Effector memory CD8-positive, alpha-beta T cell (primary cell): ENCODE results near the gene DLX2.

Source experiments
- ATAC-seq: fragments of 150-1000 bp; cut with Tn5 transposase; replicated peaks from 2 replicates; pipeline ENCODE4 v1.10.0; 2021; ENCODE audit warnings: mild to moderate bottlenecking, moderate library complexity
- DNase-seq, 3 experiments: peaks; one replicate each; pipeline ENCODE4 v3.0.0; 2021
- H3K27ac Mint-ChIP-seq, 2 donors: one replicate each; pipeline ENCODE4 v1.8.0; 2022; ENCODE audit warnings: mild to moderate bottlenecking in 2 of 2, mixed read lengths in 2 of 2, moderate library complexity in 2 of 2
- H3K27me3 Mint-ChIP-seq, 2 donors: one replicate each; pipeline ENCODE4 v1.8.0; 2022; ENCODE audit warnings: mixed read lengths in 2 of 2
- H3K36me3 Mint-ChIP-seq: one replicate; pipeline ENCODE4 v1.8.0; 2022; ENCODE audit warnings: mild to moderate bottlenecking, moderate library complexity, mixed read lengths; ENCODE audit not compliant: insufficient read depth
- H3K4me1 Mint-ChIP-seq, 2 donors: one replicate each; pipeline ENCODE4 v1.8.0; 2022; ENCODE audit warnings: low read depth in 2 of 2, mixed read lengths in 2 of 2
- H3K4me3 Mint-ChIP-seq, 2 donors: one replicate each; pipeline ENCODE4 v1.8.0; 2022; ENCODE audit warnings: mild to moderate bottlenecking in 2 of 2, mixed read lengths in 2 of 2, moderate library complexity in 2 of 2
- H3K9me3 Mint-ChIP-seq, 2 donors: one replicate each; pipeline ENCODE4 v1.8.0; 2022; ENCODE audit warnings: mixed read lengths in 2 of 2

DLX2 gene

GRCh38 chr2:172101821-172102390 lies 794 bp downstream of the DLX2 start:
- Mint-ChIP-seq H3K27me3 (peaks cover 66 to 84% of the 10 kb centered on the region in 2 donors), H3K9me3 (no peaks in the 10 kb centered on the region), H3K27ac (peak overlapping the region; percentile 75 to 89), H3K4me3 (peak overlapping the region; percentile 82 to 91), H3K4me1 (peaks cover 41% of the 10 kb centered on the region in 2 donors), H3K36me3 (peaks cover 57% of the 10 kb centered on the region)
- DNase-seq (no peak), ATAC-seq (peak; percentile 30)

GRCh38 chr2:172100935-172101820 lies 1.5 kb downstream of the DLX2 start:
- no peak for ATAC-seq

DNA sequence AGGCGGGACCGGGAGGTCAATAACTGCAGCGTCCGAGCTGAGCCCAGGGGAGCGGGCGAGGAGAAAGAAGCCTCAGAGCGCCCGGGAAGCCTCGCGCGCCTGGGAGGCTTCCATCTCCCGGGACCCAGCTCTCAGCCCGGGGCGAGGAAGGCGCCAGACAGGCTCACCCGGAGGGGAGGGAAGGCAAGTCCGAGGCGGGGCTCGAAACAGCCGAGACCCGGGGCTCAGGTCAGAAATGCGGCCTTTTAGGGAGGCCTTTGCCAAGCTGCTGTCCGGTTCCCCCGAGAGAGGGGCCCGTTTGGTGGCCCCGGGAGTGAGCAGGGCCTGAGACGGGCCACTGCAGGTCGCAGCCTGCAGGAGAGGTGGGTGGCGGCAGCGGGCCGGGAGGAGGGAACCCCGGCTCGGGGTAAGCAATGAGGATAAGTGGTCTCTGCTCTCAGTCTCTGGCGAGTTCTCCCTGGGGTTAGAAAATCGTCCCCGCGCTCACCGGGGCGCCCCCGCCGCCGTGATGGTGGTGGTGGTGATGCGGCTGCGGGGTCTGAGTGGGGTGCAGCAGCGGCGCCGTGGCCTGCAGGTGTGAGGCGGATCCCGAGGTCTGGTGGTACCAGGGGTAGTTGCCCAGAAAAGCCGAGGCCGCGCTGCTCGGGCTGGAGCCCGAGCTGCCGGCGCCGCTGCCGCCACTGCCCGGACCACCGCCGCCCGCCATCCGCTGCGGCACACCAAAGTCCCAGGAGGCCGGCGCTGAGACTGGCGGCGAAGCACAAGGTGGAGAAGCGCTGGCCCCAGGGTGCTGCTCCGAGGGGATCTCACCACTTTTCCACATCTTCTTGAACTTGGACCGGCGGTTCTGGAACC lies 2.4 kb downstream of the DLX2 start:
- DNase-seq (no peak), ATAC-seq (no peak)
- Mint-ChIP-seq H3K9me3 (no peaks in the 10 kb centered on the region), H3K27ac (no peak overlapping the region), H3K27me3 (peaks cover 67 to 84% of the 10 kb centered on the region in 2 donors), H3K4me3 (peak overlapping the region; percentile 82 to 91), H3K4me1 (peaks cover 45 to 55% of the 10 kb centered on the region in 2 donors), H3K36me3 (peaks cover 57% of the 10 kb centered on the region)

More at GRCh38 chr2:172100935-172101820, 1.5 kb downstream of the DLX2 start:
- Mint-ChIP-seq H3K36me3 (peaks cover 55% of the 10 kb centered on the region), H3K27me3 (peaks cover 67 to 84% of the 10 kb centered on the region in 2 donors), H3K4me1 (peaks cover 41 to 46% of the 10 kb centered on the region in 2 donors), H3K9me3 (no peaks in the 10 kb centered on the region), H3K4me3 (peak overlapping the region; percentile 82 to 91), H3K27ac (peak overlapping the region; percentile 75 to 89)
- no peak for DNase-seq

DNA sequence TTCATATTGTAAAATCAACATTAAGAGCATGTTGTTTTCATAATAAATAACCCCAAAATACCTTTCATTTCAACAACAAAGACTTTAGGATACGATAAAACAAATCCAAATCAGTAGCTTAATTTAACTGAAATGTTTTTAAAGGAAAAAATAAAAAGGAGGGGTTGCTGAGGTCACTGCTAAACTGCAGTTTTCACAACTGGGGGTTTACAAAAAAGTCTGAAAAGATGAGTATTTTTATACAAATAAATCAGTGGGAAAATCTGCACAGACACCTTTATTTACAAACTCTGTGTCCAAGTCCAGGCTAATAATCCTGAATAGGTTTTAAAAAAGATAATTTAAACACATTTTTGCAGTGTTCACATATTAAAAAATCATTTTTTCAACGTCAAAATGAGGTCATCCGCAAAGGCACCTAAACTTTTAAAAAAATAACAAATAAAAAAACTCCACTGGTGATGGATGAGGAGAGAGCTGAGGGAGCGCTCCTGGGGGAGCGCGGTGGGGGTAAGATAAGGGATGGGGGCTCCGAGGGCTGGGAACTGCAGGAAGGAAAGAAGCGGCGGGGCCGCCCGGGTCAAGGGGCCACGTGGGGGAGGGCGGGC lies 3.1 kb downstream of the DLX2 start:
- peaks cover 67 to 84% of the 10 kb centered on the region in 2 donors for H3K27me3 Mint-ChIP-seq
- ATAC-seq (no peak), DNase-seq (no peak)
- peaks cover 47 to 58% of the 10 kb centered on the region in 2 donors for H3K4me1 Mint-ChIP-seq
- H3K9me3 Mint-ChIP-seq = no peaks in the 10 kb centered on the region
- peaks cover 60% of the 10 kb centered on the region for H3K36me3 Mint-ChIP-seq
- peak overlapping the region; percentile 48 to 91 for H3K4me3 Mint-ChIP-seq
- H3K27ac Mint-ChIP-seq = no peak overlapping the region

DNA sequence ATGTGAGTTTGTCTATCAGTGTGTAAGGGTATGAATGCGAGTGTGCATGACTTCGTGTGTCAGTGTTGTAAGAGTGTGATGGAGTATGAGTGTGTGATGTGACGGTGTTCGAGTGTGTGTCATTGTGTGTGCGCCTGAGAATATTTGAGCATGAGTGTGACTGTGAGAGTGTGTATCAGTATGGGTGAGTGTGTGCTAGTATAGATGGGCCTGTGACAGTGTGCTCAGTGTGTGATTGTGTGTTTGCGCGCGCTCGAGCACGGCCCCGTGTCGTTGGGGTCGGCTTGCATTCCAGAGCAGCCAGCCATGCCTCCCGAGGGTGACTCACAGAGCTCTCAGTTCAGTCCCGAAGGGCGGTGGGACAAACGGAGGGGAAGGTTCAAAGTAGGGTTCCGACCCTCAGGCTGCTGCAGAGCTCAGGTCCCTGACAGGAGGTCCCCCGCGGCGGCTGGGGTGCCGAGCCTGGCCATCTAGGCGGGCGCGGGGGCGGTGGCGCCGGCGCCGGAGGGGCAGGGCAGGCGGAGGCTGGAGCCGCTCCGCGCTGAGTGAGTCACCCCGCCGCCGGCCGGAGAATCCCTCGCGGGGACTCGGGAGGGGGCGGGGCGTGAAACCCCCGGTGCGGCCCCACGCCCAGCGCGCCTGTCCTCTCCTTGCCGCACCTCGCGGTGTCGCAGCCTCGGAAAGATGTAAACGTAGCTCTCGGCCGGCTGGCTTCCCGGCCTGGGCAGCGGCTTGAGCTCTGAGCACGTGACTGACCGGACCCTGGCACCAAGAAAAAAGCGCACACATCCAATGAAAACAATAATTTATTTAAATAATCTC lies 3.8 kb downstream of the DLX2 start:
- no peak overlapping the region for H3K27ac Mint-ChIP-seq
- DNase-seq = no peak
- peaks cover 63% of the 10 kb centered on the region for H3K36me3 Mint-ChIP-seq
- peaks cover 64 to 81% of the 10 kb centered on the region in 2 donors for H3K27me3 Mint-ChIP-seq
- peak overlapping the region; percentile 5 to 34 for H3K4me3 Mint-ChIP-seq
- H3K9me3 Mint-ChIP-seq = no peaks in the 10 kb centered on the region
- H3K4me1 Mint-ChIP-seq = peaks cover 43 to 56% of the 10 kb centered on the region in 2 donors
- no peak for ATAC-seq

DNA sequence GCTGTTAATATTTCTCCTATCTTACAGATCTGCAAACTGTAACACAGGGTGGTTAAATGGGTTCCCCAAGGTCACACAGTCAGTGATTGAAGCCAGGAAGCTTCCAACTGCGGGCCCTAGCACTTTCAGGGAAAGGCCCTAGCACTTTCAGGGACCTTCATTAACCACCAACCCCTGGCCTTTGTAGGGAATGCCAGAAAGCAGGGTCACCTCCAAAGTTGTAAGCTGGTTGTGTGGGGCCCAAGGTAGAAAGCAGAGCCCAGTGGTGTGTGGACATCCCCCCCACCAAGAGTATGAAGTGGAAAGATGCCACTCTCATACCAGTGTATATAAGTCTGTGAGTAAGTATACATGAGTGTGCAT lies 4.4 kb downstream of the DLX2 start:
- no peak for ATAC-seq
- no peak for DNase-seq
- peak overlapping the region; percentile 5 to 34 for H3K4me3 Mint-ChIP-seq
- H3K4me1 Mint-ChIP-seq = peaks cover 45 to 52% of the 10 kb centered on the region in 2 donors
- H3K9me3 Mint-ChIP-seq = no peaks in the 10 kb centered on the region
- peaks cover 66 to 82% of the 10 kb centered on the region in 2 donors for H3K27me3 Mint-ChIP-seq
- H3K27ac Mint-ChIP-seq = no peak overlapping the region
- peaks cover 62% of the 10 kb centered on the region for H3K36me3 Mint-ChIP-seq

GRCh38 chr2:172097557-172098131 lies 5.1 kb downstream of the DLX2 start:
- Mint-ChIP-seq H3K36me3 (peaks cover 60% of the 10 kb centered on the region), H3K4me1 (peaks cover 46% of the 10 kb centered on the region in 2 donors), H3K9me3 (no peaks in the 10 kb centered on the region), H3K4me3 (peak overlapping the region in 1 of 2 donors; percentile 85), H3K27ac (no peak overlapping the region), H3K27me3 (peaks cover 72 to 85% of the 10 kb centered on the region in 2 donors)
- DNase-seq (no peak), ATAC-seq (no peak)

DNA sequence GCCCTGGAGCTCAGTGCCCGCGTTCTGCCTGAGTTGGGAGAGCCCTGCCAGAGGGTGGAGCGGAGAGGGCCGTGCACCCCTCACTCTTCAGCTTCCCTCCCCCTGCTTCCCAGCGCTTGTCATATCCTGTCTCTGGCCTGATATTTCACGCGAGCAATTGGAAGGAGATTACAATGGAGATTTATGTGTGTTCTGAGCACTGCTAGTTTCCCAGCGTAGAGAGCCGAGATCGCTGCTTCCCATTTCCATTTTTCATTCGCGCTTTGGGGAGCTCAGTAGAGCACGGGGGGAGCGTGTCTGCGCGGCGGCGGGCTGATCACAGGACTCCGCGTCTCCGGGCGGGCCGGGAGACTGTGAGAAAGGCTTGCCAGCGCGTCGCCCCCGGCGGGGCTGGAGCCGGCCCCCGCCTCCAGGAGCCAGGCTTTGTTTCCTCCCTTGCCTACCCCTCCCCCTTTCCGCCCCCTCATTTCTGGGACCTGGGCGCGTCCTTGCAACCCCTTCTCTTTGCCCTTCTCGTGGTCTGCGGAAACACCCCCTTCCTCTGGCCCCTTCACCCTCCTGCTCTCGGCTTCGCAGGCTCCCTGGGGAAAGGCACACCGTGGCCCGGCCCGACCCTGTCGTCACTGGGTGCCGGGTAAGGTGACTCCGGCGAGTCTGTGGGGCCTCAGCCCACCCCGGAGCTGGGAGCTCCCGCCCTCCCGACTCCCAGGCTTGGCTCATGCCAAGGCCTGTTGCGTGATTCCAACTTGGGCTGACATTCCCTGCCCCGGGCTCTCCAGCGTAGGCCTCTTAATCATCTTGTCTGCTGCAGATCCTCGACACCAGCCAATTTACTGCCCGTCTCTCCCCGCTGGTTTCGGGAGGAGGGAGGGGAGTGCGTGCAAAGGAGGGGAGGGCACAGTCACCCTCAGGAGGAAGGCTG lies 5.8 kb downstream of the DLX2 start:
- H3K4me3 Mint-ChIP-seq = peak overlapping the region; percentile 83 to 85
- no peak for ATAC-seq
- H3K36me3 Mint-ChIP-seq = peaks cover 58% of the 10 kb centered on the region
- H3K9me3 Mint-ChIP-seq = no peaks in the 10 kb centered on the region
- peaks cover 72 to 85% of the 10 kb centered on the region in 2 donors for H3K27me3 Mint-ChIP-seq
- no peak for DNase-seq
- no peak overlapping the region for H3K27ac Mint-ChIP-seq
- peaks cover 39 to 41% of the 10 kb centered on the region in 2 donors for H3K4me1 Mint-ChIP-seq

DNA sequence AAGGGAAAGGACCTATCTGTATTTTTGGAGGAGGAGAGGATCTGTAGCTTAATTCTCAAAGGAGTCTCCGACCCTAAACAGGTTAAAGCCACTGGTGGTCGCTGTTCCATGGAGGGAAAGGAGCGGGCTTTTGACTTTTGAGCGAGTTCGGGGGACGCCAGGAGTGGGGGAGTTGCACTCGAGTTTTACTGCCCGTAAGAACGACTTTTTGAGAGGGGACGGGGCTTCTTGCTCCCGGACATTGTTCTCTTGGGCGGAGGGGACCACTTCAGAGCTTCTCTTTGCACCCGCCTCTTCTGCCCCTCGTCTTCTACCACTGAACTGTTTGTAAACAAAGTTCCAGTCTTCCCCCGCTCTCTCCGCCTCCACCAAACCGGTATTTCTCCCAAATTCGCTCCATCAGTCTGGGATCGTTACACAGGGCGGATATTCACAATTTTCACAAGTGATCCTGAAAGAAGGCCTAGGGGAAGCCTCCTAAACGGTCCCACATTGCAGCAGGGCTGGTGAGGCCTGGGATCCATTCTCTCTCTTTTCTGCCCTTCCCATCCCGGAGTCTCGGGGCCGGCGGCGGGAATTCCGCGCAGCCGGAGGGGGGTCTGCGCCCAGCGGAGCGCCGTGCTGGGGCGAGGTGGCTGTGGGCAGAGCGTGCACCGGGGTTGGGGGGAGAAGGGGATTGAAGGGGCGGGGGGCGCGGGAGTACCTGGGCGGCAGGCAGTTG lies 6.6 kb downstream of the DLX2 start:
- H3K9me3 Mint-ChIP-seq = no peaks in the 10 kb centered on the region
- peak overlapping the region in 1 of 2 donors; percentile 46 for H3K27ac Mint-ChIP-seq
- H3K4me3 Mint-ChIP-seq = peak overlapping the region; percentile 83 to 85
- no peak for ATAC-seq
- DNase-seq = no peak
- peaks cover 32 to 34% of the 10 kb centered on the region in 2 donors for H3K4me1 Mint-ChIP-seq
- H3K36me3 Mint-ChIP-seq = peaks cover 55% of the 10 kb centered on the region
- peaks cover 72 to 85% of the 10 kb centered on the region in 2 donors for H3K27me3 Mint-ChIP-seq

DNA sequence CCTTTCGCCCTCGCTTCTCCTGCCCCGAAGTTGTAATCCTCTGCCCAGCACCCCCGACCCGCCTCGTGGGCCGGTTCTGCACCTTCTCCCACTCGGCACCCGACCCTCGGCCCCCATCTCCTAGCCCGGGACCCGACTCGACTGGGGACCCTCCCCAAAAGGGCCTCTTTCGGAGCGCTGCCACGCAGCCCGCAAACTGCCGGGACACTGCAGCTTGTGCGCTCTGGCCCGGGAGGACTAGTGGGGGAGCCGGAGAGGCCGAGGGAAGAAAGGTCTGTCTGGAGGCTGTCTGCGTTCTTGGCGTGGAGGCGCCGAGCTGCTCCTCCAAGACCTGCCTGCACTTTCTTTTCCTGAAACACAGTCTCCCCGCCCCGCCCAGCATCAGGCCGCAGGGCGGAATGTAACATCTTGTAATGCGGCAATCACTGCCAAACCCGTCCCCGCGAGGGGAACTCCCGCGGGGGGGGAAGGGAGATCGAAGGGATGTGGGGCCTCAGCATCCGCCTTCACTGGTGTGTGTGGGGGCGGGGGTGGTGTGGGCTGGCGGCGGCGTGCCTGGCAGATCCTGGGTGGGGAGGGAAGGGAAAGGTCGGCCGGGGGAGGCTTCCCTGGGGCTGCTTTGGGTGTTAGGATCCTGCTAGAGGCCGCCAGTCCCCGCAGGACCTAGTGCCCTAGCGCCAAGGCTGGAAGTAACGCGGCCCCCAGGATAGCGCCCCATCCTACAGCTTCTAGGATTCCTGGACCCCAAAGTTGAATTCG lies 7.4 kb downstream of the DLX2 start:
- peak overlapping the region; percentile 46 to 85 for H3K27ac Mint-ChIP-seq
- H3K4me1 Mint-ChIP-seq = peaks cover 27 to 29% of the 10 kb centered on the region in 2 donors
- peaks cover 71 to 85% of the 10 kb centered on the region in 2 donors for H3K27me3 Mint-ChIP-seq

More for the DNA sequence above, 7.4 kb downstream of the DLX2 start:
- DNase-seq (peak; percentile 76 to 84 (median 79)), ATAC-seq (peak; percentile 91)
- H3K36me3 Mint-ChIP-seq = peaks cover 50% of the 10 kb centered on the region
- H3K4me3 Mint-ChIP-seq = peak overlapping the region; percentile 83 to 85
- no peaks in the 10 kb centered on the region for H3K9me3 Mint-ChIP-seq
